ENCODE data around the gene FAM185A.
A peak's percentile ranks its signal among the peaks of the same experiment; 100 is the strongest.
"Not testable (repeated sequence)": the region's sequence is repeated elsewhere in the genome, so short reads cannot be mapped to it uniquely, and the experiment has no call there.

FAM185A gene

GRCh38 chr7:102830197-102830596, 81.4 kb downstream of the FAM185A start:
- DNase-seq (ENCODE audit: low read depth), result no peak

- DNase-seq (ENCODE audit: low read depth), result no peak
Observed at GRCh38 chr7:102832674-102833073, 83.9 kb downstream of the FAM185A start.

DNA sequence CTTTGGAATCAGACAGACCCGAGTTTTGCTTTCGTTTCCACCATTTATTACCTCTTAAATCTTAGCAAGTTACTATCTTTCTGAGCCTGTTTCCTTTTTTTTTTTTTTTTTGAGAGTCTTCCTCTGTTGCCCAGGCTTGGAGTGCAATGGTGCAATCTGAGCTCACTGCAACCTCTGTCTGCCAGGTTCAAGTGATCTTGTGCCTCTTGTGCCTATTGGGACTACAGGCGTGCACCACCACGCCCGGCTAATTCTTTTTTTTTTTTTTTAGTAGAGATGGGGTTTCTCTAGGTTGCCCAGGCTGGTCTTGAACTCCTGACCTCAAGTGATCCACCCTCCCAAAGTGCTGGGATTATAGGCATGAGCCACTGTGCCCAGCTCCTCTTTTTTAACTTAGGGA, 84.5 kb downstream of the FAM185A start:
- no peak for DNase-seq (ENCODE audit: low read depth)

- DNase-seq (ENCODE audit: low read depth), result no peak
Observed at GRCh38 chr7:102834466-102834865, 85.7 kb downstream of the FAM185A start.

DNA sequence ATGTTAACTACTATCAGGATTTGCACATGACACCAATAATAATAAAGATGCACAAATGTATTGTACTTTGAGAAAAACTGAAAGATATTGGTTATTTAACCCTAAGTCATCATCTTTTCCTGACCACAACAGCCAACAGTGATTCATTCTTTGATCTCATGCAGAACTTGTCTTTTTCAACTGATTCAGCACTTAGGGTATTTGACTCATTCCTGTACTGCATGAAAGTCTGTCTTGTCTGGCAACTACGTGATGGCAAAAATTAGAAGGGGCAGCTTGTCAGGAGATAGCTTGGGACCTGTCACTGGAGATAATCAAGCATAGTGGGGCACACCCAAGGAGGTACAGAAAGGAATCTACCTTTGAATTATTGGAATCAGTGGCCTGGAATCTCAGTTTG, 86.2 kb downstream of the FAM185A start:
- DNase-seq (ENCODE audit: low read depth), result peak; percentile 88

GRCh38 chr7:102836191-102836919, 87.6 kb downstream of the FAM185A start:
- DNase-seq (ENCODE audit: low read depth), result peak; percentile 93

- DNase-seq (ENCODE audit: low read depth), result no peak
Observed at GRCh38 chr7:102836977-102837376, 88.2 kb downstream of the FAM185A start.

DNA sequence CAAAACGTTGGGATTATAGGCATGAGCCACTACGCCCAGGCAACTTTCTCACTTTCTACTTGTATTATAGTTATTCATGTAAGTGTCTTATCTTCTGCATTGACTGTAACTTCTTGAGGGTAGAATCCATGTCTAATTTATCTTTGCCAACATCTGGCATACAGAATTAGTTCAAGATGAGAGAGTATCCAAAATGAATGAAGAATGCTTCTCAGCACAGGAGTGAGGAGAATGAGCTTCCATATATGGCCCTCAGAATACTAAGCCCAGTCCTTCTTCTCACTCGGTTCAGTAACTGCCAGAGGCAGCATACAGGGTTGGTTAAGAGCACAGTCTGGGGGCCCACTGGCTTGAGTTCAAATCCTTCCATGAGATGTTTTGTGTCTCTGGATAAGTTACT, 89.0 kb downstream of the FAM185A start:
- DNase-seq (ENCODE audit: low read depth), result no peak

GRCh38 chr7:102838572-102839101, 89.8 kb downstream of the FAM185A start:
- DNase-seq (ENCODE audit: low read depth), result not testable (repeated sequence)

- DNase-seq (ENCODE audit: low read depth), result no peak
Observed at GRCh38 chr7:102840404-102840803, 91.6 kb downstream of the FAM185A start.

DNA sequence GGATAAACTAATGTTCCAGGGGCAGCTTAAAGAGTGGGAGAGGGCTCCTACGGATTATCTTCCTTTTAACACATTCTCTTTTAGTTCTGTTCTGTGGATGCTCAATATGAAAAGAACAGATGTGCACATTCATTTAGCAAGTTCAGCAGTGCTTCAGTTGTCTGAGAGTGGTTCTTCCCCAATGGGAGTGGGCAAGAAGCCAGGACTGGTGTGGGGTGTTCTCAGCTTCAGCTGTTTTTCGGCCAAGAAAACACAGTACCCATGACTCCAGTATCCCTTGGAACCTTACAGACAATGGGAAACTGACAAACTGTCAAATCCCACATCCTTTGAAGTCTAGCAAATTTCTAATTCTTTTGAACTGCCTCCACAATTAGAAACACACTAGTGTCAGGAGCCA, 92.5 kb downstream of the FAM185A start:
- DNase-seq (ENCODE audit: low read depth), result no peak

GRCh38 chr7:102842284-102842683, 93.5 kb downstream of the FAM185A start:
- no peak for DNase-seq (ENCODE audit: low read depth)

GRCh38 chr7:102843850-102844249, 95.1 kb downstream of the FAM185A start:
- no peak for DNase-seq (ENCODE audit: low read depth)

- peak; percentile 37 for DNase-seq (ENCODE audit: low read depth)
Observed at GRCh38 chr7:102845346-102845745, 96.5 kb downstream of the FAM185A start.

DNA sequence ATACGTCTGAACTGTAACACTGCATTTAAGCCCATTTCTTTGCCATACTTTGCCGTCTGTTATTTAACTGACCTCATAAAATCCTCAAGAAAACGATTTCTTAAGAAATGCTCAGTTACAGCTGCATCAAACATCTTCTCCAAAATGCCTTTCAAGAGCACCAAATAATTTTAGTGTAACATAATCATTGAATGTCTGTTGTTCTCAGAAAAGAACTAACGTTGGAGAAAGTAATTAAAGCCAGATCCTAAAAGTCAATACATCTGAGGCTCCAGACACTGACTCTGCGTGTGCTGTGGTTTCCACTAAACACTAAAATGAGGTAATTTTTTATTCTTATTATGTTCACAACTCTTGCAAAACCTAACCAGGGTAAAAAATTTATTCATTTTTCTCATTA, 100.3 kb downstream of the FAM185A start:
- DNase-seq (ENCODE audit: low read depth), result no peak

DNA sequence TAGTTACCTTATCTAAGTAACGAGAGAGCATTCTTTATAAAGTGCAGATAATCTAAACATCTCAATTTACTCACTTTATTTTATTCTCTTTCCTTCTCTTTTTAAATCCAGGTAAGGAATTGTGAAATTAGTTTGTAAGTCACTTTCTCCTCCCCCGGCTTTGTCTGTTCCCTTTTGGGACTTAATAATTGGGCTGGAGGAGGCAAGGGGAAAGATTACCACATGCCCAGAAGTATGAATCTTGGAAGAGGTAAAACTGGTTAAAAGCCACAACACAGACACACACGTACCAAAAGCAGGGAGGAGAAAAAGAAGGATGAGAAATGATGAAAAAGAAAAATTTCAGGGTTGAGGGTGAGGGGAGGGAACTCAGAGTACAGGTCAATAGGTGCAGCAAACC, 100.7 kb downstream of the FAM185A start:
- DNase-seq (ENCODE audit: low read depth), result no peak

DNA sequence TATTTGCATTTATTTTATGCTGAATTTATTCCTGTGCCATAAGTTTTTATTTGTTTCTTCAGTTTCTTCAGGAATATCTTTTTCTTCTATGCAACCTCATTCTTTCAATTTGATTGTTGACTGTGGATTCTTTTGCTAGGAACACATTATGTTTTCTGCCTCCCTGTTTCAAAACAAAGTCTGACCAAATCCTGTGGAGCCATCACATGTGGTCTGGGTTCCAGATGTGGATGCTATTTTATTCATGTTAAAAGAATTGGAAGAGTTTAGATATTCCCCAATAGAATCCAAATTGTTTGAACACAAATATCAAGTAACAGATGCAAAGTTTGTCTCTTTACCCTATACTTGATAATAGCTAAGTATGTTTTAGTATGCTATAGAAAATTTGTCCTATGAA, 107.2 kb downstream of the FAM185A start:
- no peak for DNase-seq (ENCODE audit: low read depth)
